CD4-positive, alpha-beta T cell treated with Interleukin-10 for 1 hour (primary cell): ENCODE measurements around the gene TSEN2.

ENCODE experiments used
- DNase-seq: peaks from one replicate; pipeline ENCODE4 v3.0.0-alpha.2; 2020

Gene TSEN2

DNA sequence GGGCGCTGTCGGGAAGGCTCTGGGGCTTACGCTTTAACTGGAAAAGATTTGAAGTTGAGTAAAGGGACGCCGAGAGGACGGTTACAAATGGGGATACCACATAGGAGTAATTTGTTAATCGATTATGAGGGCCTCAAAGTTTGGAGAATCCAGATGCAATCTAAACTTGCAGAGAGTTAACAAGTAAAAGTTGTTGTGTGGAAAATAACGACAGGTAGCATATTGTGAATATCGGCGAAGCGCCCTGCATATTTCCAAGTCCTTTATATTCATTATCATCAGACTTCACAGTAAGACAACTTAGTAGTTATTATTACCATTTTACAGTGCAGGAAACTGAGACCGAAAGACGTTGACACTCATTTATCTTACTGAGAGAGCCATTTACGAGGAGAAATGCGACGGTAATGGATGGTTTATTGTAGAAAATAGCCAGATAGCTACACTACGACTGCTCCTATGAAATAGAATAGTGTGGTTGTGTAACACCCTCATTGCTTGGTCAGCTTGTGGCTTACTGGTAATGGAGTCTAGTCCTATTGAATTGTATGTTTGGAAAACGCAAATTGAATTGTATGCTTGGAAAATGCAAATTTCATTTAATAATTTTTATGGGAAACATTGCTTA is 73.3 kb downstream of the TSEN2 start:
- DNase-seq: no peak

DNA sequence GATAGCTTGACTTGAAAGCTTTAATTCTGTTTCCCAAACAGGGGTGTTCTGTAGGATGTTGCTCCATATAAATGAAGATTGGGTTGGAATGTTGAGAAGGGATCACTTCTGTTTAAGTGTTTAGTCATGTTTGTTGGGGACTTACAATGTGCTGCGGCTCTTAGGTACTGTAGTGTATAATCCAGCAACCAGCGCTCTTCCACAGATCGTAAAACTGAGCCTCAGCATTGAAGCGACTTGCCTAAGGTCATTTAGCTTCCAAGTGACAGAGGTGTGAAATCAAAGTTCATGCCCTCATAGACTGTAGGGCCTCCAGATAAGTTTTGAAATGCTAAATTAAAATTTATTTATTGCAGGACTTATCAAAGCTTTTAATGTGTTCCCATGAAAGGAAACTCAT is 74.4 kb downstream of the TSEN2 start:
- no peak for DNase-seq

DNA sequence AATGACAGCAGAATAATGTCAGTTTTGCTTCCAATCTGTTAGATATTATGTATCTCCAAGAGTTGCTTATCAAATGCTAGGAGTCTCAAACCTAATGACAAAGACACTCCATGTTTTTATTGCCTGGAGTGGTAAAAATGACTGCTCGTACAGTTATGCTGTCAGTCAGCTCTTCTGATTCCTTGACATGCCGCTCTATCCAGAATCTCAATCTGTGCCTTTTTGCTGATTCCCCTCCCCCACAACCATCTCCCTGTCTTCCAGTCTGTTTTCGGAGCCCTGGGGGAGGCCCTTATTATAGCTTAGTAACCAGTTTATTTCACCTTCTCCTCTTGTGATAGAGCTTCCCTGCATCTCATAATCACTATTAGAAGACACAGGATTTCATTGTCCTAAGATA is 75.2 kb downstream of the TSEN2 start:
- DNase-seq: no peak

DNA sequence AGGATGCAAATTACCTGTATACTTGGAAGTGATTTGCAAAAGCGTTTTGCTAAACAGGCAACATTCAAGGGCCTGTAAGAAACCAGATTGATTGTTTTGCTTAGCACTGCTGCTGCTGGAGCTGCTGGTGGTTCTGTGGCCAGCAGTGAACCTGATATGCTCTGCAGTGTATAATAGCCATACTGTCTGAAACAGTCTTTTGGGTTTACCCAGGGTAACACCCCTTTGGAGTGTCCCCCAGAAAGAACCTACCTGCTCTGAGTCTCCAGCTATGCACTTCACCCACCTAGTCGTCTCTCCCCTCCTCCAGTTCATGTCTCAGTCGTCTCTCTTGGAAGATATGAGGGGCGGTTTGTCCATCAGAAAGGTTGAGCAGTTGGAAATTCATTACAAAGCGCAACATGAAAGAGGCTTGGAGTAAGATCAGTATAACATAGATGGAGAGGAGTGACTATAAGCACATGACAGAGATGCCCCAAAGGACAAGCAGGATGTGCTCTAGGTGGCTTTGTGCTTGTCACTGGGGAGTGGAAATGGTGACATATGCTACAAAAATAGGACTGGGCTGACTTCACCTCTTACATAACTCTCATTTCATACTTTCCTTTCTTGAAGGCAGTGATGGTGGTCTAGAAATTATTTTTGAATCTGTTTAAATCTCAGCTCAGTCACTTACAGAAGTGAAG is 76.4 kb downstream of the TSEN2 start:
- no peak for DNase-seq

DNA sequence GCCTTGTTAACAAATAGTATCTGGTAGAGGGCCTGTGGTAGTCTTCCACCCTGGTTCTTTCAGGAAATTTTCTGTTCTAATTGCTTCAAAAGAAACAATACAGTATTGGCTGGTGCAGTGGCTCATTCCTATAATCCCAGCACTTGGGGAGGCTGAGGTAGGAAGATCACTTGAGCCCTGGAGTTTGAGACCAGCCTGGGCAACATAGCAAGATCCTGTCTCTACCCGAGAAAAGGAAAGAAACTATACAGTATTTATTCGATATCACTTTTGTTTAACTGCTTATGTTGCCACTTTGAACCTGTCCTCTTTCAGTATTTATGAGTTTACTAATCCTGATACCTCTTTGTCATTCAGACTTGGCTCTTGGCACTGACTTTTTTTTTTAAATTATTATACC is 77.1 kb downstream of the TSEN2 start:
- no peak for DNase-seq

DNA sequence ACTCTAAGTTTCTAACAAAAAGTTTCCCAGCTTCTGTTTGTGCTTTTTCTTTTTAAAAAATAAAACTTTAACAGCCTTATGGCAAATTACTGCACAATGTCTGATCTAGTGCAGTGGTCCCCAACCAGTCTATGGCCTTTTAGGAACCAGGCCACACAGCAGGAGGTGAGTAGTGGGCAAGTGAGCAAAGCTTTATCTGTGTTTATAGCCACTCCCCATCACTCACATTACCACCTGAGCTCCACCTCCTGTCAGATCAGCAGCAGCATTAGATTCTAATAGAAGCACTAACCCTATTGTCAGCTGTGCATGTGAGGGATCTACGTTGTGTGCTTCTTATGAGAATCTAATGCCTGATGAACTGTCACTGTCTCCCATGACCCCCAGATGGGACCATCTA is 78.2 kb downstream of the TSEN2 start:
- DNase-seq: no peak

DNA sequence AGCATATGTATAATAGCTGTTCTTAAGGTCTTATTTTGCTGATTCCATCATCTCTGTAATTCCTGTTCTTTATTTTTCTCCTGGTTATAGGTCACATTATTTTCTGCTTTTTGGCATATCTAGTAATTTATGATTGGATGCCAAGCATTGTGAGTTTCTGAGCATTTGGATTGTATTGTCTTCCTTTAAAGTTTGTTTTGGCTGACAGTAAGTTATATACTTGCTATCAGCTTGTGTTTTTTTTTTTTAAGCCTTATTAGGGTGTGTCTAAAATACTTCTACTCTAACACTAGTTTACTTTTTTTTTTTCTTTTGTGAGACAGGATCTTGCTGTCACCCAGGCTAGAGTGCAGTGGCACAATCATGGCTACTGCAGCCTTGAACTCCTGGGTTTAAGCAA is 82.7 kb downstream of the TSEN2 start:
- no peak for DNase-seq

DNA sequence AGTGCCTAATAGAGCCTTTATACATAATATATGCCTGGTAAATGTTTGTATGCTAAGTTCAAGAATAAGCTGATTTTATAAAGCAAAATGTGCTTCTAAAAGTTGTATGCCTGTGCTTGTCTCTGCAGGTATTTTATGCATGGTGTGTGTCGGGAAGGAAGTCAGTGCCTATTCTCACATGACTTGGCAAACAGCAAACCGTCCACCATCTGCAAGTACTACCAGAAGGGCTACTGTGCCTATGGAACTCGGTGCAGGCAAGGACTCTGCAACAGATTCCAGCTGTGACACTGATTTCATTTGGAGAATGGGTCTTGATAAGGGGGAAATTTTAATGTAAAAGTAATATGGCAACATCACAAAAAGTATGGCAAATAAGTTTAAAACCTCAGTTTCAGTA is 84.5 kb downstream of the TSEN2 start:
- no peak for DNase-seq

DNA sequence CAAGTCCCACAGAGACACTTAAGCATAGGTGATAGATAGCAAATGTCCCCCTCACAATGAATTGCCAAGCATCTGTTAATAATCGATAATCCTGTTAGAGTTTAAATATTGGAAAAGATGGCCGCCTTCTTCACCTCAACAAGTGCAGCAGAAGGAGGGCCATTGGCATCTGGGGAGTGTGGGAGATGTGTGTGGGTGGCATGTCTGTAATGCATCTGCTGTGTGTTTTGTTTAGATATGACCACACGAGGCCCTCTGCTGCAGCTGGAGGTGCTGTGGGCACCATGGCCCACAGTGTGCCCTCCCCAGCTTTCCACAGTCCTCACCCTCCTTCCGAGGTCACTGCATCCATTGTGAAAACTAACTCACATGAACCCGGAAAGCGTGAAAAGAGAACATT is 85.6 kb downstream of the TSEN2 start:
- DNase-seq: no peak

DNA sequence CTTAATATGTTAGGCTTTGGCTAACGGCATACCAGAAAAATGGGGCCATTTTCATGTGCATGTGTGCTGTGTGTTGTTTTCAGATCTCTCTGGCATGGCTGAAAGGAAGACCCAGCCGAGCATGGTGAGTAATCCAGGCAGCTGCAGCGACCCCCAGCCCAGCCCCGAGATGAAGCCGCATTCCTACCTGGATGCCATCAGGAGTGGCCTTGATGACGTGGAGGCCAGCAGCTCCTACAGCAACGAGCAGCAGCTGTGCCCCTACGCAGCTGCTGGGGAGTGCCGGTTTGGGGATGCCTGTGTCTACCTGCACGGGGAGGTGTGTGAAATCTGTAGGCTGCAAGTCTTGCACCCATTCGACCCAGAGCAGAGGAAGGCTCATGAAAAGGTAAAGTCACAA is 87.7 kb downstream of the TSEN2 start:
- DNase-seq: no peak

DNA sequence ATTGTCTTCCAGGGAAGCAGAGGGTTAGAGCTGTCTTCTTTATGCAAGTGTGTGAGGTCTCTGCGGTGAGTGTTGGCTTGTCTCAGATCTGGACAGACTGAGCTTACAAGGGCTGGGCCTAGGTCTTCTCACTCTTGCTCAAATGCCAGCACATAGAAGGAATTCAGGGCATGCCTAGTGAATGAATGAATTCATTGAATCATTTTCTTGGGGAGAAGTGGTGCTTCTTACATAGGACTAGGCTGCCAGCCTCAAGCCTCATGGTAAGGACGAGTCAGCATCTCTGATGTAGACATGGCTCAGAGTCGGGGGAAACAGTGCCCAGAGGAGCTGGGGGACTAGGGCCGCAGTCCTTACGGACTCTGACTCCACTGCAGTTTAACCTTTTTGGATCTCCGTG is 89.9 kb downstream of the TSEN2 start:
- no peak for DNase-seq

DNA sequence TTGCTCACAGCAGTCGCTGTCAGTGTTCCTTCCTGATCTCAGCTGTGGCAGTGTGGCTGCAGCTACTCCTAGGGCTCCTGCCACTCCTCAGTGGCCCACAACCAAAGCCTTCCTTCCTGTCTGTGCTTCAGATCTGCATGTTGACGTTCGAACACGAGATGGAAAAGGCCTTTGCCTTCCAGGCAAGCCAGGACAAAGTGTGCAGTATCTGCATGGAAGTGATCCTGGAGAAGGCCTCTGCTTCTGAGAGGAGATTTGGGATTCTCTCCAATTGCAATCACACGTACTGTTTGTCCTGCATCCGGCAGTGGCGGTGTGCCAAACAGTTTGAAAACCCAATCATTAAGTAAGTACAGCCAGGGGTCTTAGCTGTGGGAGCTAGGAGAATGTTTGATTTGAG is 90.4 kb downstream of the TSEN2 start:
- DNase-seq: no peak

DNA sequence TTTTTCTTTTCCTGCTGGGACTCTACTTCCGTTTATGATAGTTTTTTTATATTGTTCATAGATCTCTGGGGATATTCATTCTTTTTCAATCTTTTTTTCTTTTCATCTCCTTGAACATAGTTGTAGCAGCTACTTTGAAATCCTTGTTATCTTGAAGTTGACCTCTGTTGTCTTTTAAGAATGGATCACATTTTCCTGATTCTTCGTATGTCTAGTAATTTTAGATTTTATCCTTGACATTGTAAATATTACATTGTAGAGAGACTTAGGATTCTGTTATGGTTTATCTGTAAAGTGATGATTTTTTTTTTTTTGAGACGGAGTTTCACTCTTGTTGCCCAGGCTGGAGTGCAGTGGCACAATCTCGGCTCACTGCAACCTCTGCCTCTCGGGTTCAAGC is 93.1 kb downstream of the TSEN2 start:
- DNase-seq: no peak

DNA sequence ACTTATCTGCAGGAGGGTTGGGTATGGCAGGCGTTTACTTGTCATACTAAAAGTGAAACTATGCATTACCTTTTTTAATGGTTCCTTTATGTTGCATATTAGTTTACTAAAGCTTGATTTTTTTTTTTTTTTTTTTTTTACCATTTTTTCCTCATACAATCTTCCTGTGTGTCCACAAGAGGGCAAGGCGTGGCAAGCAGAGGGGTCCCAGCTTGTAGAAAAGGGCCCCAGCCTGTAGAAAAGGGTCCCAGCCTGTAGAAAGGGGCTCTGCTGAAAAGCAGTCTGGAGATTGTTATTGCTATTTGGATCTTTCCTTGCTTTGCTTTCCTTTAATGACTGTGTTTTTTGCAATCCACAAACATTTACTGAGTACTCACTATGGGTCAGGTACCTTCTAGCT is 94.5 kb downstream of the TSEN2 start:
- DNase-seq: no peak

DNA sequence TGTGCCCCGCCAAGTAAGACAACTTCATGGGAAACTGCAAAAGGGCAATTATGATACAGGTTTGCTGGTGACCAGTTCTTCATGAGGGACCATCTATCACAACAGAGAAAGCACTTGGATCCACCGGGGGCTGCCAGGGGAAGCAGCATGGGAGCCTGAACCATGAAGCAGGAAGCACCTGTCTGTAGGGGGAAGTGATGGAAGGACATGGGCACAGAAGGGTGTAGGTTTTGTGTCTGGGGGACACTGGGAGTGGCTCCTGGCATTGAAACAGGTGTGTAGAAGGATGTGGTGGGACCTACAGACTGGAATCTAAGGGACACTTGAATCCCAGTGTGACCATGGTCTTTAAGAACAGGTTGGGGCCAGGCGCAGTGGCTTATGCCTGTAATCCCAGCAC is 95.2 kb downstream of the TSEN2 start:
- no peak for DNase-seq

DNA sequence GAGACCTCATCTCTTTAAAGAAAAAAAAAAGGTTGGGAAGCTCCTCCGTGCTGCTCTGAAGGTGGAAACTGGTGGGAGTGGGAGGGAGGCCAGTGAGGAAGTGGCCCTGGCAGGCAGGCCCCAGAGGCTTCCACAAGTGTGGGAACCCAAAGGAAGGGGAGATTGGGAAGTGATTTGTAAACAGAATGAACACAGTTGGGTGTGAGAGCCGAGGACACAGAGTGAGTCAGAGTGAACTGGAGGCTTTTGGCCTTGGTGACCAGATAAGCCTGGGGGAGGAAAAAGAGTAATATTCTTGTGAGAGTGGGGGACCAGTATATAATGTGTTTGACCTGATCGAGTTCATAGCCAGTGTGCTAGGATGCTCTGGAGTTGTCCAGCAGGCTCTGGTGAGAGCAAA is 95.6 kb downstream of the TSEN2 start:
- DNase-seq: no peak

DNA sequence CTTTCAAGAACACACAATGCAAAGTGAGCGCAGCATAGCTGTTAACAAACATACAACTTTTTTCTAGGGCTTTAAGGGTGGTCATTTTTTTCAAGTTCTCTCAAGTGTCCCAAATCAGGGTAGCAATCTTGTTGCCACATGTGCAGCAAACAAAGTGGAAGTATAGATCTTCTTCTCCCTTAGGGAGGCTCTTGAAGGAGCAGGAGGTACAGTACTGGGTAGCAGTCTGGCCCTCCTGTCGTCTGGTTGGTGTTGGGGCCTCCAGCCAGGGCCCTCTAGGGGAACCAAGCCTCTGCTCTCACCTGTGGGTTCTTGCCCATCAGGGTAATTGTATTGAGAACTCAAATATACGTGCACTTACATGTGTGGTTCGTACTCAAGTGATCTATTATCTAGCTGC is 98.5 kb downstream of the TSEN2 start:
- DNase-seq: no peak
